HG03196 (cell line): ENCODE results near the gene WNK4.
"Not testable (repeated sequence)": the region's sequence is repeated elsewhere in the genome, so short reads cannot be mapped to it uniquely, and the experiment has no call there.

Experiments used
- ATAC-seq: cut with Tn5 transposase; IDR thresholded peaks from one replicate; pipeline ENCODE4 v1.9.1; 2021; ENCODE audit not compliant: unreplicated experiment

WNK4 gene

GRCh38 chr17:42779936-42780850 lies at the start of gene WNK4:
TSS of gene WNK4 (plus strand) at chr17:42780610. CDS start at chr17:42780699, 89 bp downstream.
- ATAC-seq: no peak

- ATAC-seq: no peak
Measured at GRCh38 chr17:42740699-42741098, 39.7 kb upstream of the WNK4 start.

DNA sequence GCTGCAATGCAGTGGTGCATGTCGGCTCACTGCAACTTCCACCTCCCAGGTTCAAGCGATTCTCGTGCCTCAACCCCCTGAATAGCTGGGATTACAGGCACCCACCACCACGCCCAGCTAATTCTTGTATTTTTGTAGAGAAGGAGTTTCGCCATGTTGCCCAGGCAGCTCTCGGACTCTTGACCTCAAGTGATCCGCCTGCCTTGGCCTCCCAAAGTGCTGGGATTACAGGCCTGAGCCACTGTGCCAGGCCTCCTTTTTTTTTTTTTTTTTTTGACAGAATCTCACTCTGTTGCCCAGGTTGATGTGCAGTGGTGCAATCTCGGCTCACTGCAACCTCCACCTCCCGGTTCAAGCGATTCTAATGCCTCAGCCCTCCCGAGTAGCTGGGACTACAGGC lies 37.5 kb upstream of the WNK4 start:
- ATAC-seq: not testable (repeated sequence)

GRCh38 chr17:42743595-42744282 lies 36.7 kb upstream of the WNK4 start:
- ATAC-seq: no peak

DNA sequence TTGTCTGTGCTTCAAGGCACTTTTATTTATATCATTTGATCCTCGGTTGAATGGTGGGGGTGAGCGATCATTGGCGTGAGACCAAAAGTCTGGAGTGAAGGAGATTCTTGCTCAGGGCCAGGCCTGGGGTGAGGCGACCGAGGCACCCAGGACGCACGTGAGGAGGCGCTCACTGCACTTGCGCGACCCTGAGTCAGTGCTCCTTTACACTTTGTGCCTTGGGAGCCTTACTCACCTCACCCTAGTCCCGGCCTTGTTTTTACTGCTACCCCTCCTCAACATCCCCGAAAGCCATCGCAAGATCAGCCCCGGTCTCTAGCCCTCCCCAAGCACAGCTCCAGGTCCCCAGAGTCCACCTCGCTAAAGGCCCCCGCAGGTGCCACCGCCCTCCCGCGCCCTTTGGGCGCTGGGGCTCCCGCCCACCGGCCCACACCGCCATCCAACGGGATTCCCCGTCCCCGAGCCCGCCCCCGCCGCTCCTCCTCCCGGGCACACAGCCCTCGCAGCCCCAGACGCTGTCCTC lies 36.1 kb upstream of the WNK4 start:
- ATAC-seq: peak; percentile 42

- ATAC-seq: peak; percentile 73
Measured at GRCh38 chr17:42744806-42745617, 35.4 kb upstream of the WNK4 start, which contains the start of gene EZH1. TSS of gene EZH1 (minus strand) at chr17:42745040. CDS start at chr17:42728941, 16,099 bp downstream.

DNA sequence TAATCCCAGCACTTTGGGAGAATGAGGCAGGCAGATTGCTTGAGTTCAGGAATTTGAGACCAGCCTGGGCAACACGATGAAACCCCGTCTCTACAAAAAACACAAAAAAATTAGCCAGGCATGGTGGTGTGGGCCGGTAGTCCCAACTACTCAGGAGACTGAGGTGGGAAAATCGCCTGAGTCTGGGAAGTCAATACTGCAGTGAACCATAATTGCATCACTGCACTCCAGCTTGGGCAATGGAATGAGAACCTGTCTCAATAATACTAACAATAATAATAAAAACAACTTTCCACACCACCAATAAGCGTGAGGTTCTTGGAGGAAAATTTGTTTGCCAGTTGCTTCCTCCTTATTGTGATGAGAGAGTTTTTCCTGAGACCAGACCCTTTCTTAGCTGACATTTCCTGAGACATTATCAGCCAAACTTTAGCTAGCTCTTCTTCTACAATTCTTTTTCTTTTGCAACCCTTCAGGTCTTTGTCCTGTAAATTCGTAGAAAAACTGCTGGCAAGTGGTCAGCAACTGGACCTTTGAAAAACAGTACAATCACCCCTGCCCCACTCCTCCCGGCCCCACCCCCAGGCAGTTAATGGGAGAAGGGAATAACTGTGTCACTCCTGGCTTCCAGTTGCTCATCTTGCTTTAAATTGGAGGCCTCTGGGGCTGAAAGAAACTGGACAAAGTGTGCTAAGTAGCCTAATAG lies 32.1 kb upstream of the WNK4 start:
- ATAC-seq: no peak

GRCh38 chr17:42748908-42749798 lies 31.3 kb upstream of the WNK4 start:
- no peak for ATAC-seq

- no peak for ATAC-seq
Measured at GRCh38 chr17:42750739-42751344, 29.6 kb upstream of the WNK4 start.

- ATAC-seq: no peak
Measured at GRCh38 chr17:42751628-42752027, 28.8 kb upstream of the WNK4 start.

DNA sequence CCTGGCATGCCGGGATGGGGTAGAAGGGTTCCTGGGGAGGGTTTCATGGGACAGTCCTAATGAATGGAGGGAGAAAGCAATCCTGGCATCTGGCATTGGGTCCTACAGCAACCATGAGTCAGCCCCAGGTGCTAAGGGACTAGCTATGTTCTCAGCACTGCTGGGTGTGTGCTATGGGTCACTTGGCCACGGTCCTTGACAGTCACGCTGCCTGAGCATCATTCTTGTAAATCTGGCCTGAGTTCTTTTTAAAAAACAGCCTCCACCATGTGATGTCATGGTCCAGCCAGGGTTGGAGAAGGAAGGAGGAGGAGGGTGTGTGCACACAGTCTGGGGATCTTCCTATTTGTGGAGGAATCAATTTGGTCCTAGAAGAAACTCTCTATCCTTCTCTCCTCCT lies 25.6 kb upstream of the WNK4 start:
- ATAC-seq: no peak

- no peak for ATAC-seq
Measured at GRCh38 chr17:42759982-42760651, 20.3 kb upstream of the WNK4 start.

GRCh38 chr17:42760652-42761581 lies 19.5 kb upstream of the WNK4 start, which contains the start of gene RAMP2:
TSS of gene RAMP2 (plus strand) at chr17:42761227. CDS start at chr17:42761262, 35 bp downstream.
- ATAC-seq: no peak

- no peak for ATAC-seq
Measured at GRCh38 chr17:42761638-42762037, 18.8 kb upstream of the WNK4 start.

- no peak for ATAC-seq
Measured at GRCh38 chr17:42766124-42766523, 14.3 kb upstream of the WNK4 start.

- ATAC-seq: no peak
Measured at GRCh38 chr17:42767512-42767911, 12.9 kb upstream of the WNK4 start.

GRCh38 chr17:42768006-42768405 lies 12.4 kb upstream of the WNK4 start:
- not testable (repeated sequence) for ATAC-seq
